GM18526 (cell line): Measurements from ENCODE around the gene AREG.

Experiments used
- POLR2A ChIP-seq: IDR thresholded peaks from 3 replicates; pipeline ENCODE4 v1.6.1; 2011; ENCODE audit not compliant: insufficient read length; ENCODE audit errors: extremely low read depth

Gene AREG, protein sequence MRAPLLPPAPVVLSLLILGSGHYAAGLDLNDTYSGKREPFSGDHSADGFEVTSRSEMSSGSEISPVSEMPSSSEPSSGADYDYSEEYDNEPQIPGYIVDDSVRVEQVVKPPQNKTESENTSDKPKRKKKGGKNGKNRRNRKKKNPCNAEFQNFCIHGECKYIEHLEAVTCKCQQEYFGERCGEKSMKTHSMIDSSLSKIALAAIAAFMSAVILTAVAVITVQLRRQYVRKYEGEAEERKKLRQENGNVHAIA

DNA sequence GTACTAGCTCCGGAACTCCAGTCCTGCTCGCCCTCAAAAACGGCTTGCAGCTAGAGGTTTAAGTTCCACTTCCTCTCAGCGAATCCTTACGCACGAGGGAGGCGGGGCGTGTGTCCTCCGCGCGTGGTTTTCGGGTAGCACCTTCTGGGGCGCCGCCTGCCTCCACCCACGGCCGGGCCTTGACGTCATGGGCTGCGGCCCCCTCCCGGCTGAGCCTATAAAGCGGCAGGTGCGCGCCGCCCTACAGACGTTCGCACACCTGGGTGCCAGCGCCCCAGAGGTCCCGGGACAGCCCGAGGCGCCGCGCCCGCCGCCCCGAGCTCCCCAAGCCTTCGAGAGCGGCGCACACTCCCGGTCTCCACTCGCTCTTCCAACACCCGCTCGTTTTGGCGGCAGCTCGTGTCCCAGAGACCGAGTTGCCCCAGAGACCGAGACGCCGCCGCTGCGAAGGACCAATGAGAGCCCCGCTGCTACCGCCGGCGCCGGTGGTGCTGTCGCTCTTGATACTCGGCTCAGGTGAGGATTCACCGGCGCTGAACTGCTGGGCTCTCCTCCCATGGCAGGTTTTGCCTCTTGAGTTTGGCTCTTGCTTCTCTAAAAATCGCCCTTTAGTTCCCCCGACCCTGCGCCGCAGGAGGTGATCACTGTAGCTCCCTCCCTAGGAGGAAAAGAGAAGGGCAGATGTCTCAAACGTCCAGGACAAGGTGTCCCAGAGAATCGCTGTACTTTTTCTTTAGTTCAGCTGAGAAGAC, at the start of gene AREG:
Gene AREG, plus strand, starts transcription at position 246 of the 752 bp plus-strand sequence. Its CDS starts 210 bp downstream, at position 456.
- peak; percentile 42 for TF ChIP-seq POLR2A

DNA sequence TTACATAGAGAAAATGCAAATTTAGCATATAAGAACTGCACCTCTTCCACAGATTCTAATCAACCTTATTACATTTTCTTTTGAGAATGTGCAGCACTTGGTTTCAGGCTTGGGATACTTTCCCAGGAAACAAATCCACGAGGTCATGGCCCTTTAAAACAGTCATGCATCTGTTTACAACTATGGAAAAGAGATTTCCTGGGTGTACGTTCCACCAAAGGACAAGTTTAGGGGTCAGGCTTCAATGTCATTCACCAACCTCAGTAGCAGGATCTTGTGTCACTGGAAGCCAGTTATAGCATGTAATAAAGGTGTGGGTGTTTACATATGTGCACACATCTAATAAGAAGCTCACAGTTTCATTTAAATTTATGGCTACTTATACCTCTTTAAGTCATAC, 49.3 kb upstream of the AREG start:
- no peak for TF ChIP-seq POLR2A

DNA sequence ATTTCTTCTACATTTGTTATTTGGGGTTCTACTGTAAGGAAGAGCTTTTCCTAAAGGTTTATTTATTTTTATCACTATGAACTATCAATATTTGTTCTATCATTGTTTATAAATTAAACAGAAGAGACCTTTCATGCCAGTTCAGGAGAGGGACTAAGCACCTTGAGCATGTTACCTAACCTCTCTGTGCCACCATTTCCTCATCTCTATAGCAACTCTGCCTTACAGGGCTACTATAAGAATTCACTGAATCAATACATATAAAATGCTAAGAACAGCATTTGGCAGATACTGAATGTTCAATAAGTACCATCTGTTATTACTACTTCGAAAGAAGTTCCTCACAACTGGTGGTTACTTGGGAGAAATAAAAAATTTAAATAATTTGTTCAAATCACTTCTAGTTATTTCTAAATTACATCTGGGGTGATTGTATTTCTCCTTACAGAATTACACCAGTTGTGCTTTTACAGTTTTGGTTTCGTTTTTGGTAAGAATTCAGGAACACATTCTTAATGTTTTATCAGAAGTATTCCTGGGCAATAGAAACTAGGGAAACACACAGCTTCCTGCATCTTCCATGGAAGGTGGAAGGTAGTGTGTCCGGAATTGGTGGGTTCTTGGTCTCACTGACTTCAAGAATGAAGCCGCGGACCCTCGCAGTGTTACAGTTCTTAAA, 47.0 kb upstream of the AREG start:
- TF ChIP-seq POLR2A = no peak

DNA sequence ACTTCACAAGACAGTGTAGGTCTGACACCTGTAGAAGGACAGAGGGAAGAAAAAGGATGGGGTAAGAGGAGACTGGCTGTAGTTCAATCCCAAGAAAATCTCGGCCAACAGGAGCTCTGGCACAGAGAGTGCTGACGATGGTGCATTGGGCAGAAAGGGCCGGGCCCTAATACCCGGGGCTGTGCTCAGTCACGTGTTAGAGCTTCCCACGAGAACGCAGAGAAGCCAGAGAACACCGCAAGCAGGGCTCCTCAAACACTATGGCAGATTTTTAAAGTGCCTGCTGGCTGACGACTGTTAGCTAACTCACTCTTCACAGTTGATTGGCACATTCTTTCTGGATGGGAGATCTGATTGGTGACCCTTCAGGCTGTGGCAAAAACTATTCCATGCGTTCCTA, 44.5 kb upstream of the AREG start:
- no peak for TF ChIP-seq POLR2A

DNA sequence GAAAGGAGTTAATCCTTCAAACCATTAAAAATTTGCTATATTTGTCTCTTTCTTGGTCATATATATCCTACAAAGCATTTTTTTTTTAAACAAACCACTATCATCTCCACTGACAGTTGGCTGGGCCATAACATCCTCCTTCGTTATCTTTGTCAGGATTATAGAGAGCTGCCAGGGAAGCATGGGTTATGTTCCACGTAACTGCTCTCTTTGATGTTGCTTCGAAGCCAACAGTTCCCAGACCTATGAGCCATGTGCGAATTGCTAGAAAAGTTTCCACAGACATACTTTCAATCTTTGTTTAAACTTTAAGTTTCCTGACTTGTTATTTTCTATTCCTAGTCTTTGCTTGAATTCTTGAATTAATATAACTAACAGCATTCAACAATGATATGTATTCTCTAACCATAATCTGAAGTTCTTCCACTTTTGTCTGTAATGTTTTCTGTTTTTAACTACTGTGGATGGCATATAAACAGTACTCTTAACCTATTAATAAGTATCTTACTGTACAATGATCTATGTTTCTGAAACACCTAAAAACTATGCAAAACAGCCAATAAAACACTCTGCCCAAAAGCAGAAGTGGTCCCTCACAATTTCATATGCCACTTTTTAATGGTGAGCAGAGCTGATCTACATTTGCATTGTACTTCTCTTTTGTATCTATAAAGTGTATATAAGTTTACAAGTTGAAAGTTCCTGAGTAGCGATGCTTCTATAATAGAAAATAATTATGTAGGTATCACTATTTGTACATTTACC, 42.1 kb upstream of the AREG start:
- TF ChIP-seq POLR2A = no peak

DNA sequence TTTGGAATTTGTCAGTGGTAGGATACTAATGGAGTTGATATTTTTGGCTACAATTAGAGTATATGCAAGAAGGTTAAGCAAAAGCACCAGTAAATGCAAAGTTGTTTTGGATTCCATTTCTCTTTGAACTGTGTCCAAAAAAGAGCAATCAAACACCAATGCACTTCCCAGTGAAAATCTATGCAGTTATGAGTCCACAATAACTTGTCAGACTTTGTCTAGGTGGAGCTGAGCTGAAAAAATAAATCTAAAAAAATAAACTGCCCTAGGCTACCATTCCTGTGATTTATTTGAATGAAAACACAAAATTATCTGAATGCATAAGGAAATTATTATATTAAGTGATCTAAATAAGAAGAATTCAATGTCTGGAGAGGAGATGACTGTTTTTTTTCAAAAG, 37.0 kb upstream of the AREG start:
- TF ChIP-seq POLR2A = no peak

DNA sequence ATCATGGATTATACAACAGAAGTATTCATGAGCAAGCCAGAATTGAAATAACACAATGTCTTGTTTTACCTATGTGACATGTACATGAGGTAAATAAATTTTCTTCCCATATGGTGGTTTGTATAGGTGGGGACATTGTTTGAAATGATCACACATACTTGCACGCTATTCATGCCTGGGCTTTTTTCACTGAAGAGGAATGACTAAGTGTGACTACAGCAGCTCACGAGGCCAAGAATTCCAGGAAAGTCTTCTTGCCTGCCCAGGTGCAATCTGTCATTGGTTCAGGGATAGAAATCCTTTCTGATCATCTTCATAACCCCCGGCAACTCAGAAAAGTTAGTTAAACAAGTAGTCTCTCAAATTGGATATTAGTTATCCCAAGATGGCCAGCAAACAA, 36.3 kb upstream of the AREG start:
- no peak for TF ChIP-seq POLR2A

DNA sequence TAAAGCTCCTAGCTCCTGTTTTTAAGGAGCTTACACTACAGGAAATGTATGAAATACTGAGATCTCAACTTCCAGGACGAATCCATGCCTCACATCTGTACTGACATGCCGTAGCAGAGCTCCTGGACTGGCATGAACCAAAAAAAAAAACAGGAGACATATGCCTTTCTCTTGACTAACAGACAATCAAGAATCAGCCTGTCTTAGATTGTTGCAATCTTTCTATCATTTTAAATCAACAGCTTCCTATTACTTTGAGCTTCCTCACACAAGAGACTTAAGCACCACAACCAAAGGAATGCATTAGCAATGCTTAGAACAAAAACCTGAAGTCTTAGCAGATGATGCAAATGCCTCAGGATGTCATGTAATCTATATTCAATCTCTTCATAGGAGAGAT, 34.7 kb upstream of the AREG start:
- TF ChIP-seq POLR2A = no peak

DNA sequence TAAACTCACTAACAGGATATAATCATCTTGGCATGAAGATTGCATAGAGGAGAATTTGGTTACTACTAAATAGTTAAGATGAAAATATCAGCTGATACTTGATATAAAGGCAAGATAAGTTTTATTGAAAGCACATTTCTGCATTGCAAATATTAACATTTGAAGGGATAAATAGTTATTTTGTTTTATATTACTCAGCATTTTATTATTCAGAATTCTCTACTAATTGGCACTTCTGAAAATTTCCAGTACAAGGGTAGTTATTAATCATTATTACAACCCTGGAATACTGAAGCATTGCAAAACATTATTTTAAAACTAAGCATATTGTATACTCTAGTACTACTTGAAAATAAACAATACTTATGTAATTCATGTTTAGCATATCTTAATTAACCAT, 32.7 kb upstream of the AREG start:
- no peak for TF ChIP-seq POLR2A

DNA sequence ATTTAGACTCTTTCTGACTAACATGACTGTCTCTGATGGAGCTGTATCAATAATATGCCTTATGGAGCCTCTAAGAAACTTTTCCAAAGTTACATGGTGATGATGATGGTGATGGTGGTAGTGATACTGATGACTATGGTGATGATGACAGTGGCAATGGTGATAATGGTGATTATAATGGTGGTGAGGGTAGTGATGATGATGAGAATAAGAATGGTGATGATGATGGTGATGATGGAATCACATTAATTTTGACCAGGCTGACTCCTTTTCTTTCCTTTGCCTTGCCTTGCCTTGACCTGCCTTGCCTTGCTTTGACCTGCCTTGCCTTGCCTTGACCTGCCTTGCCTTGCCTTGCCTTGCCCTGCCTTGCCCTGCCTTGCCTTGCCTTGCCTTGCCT, 31.7 kb upstream of the AREG start:
- no peak for TF ChIP-seq POLR2A

DNA sequence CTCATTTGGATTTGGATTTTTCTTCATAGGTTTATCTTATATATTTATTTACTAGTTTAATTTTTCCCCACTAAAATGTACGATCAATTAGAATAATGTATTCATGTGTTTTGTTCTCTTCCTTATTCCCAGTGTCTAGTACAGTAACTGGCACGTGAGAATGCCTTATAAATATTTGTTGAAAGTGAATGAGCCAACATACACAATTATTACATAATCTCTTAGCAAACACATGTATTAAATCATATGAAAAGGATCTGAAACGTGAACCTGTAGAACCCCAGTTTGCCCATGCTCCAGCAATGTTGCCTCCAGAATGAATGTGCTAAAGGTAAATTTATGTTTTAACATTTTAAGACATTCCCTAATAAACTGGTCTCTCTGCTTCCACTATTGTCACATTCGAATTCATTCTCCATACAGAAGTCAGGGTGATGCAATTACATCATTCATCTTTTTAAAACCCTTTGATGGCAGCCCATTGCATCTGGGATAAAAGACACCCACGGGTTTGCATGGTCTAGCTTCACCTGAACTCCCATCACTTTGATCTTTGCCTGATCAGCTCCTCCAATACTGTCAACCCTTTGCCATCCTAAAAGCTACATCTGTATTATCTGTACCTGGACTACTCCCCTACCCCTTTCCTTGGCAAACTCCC, 30.7 kb upstream of the AREG start:
- TF ChIP-seq POLR2A = no peak

DNA sequence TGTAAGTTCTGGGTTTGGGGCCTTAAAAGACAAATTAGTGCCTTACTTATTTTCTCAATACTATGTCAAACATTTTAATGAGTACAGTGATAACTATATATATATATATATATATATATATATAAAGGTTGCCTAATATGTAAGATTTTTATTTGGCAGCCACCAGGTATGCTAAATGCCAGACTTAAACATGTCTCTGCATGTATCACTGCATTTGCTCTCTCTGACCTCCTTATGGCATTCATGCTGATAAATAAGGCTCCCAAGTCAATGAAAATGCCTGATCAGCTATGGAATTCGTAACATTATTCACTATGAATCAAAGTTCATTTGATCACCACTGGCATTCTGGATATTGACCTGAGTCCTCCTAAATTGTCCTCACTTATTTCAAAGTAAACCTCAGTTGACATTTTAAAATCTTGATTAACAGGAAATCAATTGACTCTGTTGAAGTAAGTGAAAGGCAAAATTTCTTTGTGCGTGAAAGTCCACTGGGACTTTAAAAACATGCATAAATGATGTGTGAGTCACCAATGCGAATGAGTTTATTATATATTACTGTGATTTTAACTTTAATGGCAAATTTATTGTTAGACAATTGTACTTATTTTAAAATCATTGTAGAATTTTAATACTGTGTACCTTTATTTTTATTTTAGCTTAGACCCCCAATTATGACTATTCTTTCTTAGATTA, 29.2 kb upstream of the AREG start:
- TF ChIP-seq POLR2A = no peak

DNA sequence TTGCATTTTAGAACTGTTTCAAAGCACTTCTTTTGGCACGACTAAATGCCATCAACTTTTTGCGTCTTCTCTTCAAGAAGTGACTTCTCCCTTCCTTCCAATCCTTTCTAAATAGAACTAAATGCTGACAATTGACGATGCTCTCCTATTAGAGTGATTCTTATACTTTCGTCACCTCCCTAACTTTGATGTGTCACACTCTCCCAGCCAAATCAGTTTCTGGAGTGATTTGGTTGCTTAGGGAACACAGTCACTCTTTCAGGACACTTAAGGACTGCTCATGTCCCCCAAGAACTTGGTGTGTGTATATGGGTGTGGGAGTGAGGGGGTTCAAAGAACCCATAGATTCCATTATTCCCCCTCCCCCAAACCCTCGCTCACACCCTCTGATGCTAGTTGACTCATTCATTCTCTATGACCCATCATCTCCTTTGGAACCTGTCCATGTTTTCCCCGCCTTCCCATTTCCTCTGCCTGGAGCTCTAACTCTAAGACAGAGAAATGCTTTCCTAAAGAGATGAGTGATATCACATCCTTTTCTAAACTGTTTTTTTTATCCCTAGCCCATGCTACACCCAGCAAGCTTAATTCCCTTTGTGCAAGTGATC, 26.8 kb upstream of the AREG start:
- TF ChIP-seq POLR2A = no peak

DNA sequence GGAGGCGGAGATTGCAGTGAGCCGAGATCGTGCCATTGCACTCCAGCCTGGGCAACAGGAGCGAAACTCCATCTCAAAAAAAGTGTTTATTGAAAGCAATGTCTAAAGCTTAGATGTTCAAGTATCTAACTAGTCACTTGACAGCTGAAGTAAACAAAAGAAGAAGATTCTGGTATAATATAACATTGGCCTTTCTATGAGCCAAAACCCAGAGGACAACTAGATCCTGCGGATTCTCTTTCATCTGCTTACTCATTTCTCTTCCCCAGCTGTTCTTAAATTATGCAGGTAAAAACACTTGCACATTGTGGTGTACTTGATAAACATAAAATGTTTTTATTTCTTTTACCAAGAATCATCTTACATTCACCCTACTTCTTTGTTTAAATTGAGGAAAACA, 24.1 kb upstream of the AREG start:
- no peak for TF ChIP-seq POLR2A
